ENCODE data around the gene ACKR4.
"Not testable (repeated sequence)": the region's sequence is repeated elsewhere in the genome, so short reads cannot be mapped to it uniquely, and the experiment has no call there.

The ACKR4 gene

GRCh38 chr3:132593241-132593946 lies 3.7 kb upstream of the ACKR4 start:
- Histone ChIP-seq H3K4me1 (ENCODE audit: control insufficient read depth, insufficient read depth, low read length) (peaks cover 4% of the 10 kb centered on the region), H3K27ac (ENCODE audit: insufficient read depth, low read depth, low read length, poor library complexity, severe bottlenecking) (no peak overlapping the region), H3K4me3 (ENCODE audit: insufficient read depth, low read depth, low read length) (no peak overlapping the region), H3K36me3 (ENCODE audit: control insufficient read depth, insufficient read depth, low read length) (no peaks in the 10 kb centered on the region), H3K9me3 (ENCODE audit: control insufficient read depth, low read length) (no peaks in the 10 kb centered on the region), H3K27me3 (ENCODE audit: control insufficient read depth, insufficient read depth, low read length, poor library complexity, severe bottlenecking) (no peaks in the 10 kb centered on the region)
- 83% methylated on average over 1 of the region's 1 CpG; no CpG with 5 or more reads in 1 of the 2 experiments for WGBS, 2 experiments

GRCh38 chr3:132593947-132594323 lies 3.1 kb upstream of the ACKR4 start:
- H3K36me3 ChIP-seq (ENCODE audit: control insufficient read depth, insufficient read depth, low read length), result no peaks in the 10 kb centered on the region
- no peaks in the 10 kb centered on the region for H3K27me3 ChIP-seq (ENCODE audit: control insufficient read depth, insufficient read depth, low read length, poor library complexity, severe bottlenecking)
- no peaks in the 10 kb centered on the region for H3K9me3 ChIP-seq (ENCODE audit: control insufficient read depth, low read length)
- no peak overlapping the region for H3K4me3 ChIP-seq (ENCODE audit: insufficient read depth, low read depth, low read length)
- 88 to 97% methylated on average over 1 to 3 of the region's 3 CpGs for WGBS, 2 experiments
- H3K4me1 ChIP-seq (ENCODE audit: control insufficient read depth, insufficient read depth, low read length), result peaks cover 4% of the 10 kb centered on the region
- H3K27ac ChIP-seq (ENCODE audit: insufficient read depth, low read depth, low read length, poor library complexity, severe bottlenecking), result no peak overlapping the region

GRCh38 chr3:132594498-132594897 lies 2.6 kb upstream of the ACKR4 start:
- H3K4me1 ChIP-seq (ENCODE audit: control insufficient read depth, insufficient read depth, low read length), result peaks cover 4% of the 10 kb centered on the region
- H3K27ac ChIP-seq (ENCODE audit: insufficient read depth, low read depth, low read length, poor library complexity, severe bottlenecking), result no peak overlapping the region

GRCh38 chr3:132595014-132595413 lies 2.1 kb upstream of the ACKR4 start:
- Histone ChIP-seq H3K27ac (ENCODE audit: insufficient read depth, low read depth, low read length, poor library complexity, severe bottlenecking) (peak overlapping the region; percentile 23), H3K27me3 (ENCODE audit: control insufficient read depth, insufficient read depth, low read length, poor library complexity, severe bottlenecking) (no peaks in the 10 kb centered on the region), H3K4me1 (ENCODE audit: control insufficient read depth, insufficient read depth, low read length) (peaks cover 4% of the 10 kb centered on the region), H3K9me3 (ENCODE audit: control insufficient read depth, low read length) (no peaks in the 10 kb centered on the region), H3K36me3 (ENCODE audit: control insufficient read depth, insufficient read depth, low read length) (no peaks in the 10 kb centered on the region), H3K4me3 (ENCODE audit: insufficient read depth, low read depth, low read length) (no peak overlapping the region)

More at GRCh38 chr3:132594498-132594897, 2.6 kb upstream of the ACKR4 start:
- no peaks in the 10 kb centered on the region for H3K36me3 ChIP-seq (ENCODE audit: control insufficient read depth, insufficient read depth, low read length)
- H3K27me3 ChIP-seq (ENCODE audit: control insufficient read depth, insufficient read depth, low read length, poor library complexity, severe bottlenecking), result no peaks in the 10 kb centered on the region
- H3K4me3 ChIP-seq (ENCODE audit: insufficient read depth, low read depth, low read length), result no peak overlapping the region
- no peaks in the 10 kb centered on the region for H3K9me3 ChIP-seq (ENCODE audit: control insufficient read depth, low read length)

GRCh38 chr3:132596326-132596725 lies 744 bp upstream of the ACKR4 start:
- Histone ChIP-seq H3K36me3 (ENCODE audit: control insufficient read depth, insufficient read depth, low read length) (no peaks in the 10 kb centered on the region), H3K4me3 (ENCODE audit: insufficient read depth, low read depth, low read length) (no peak overlapping the region), H3K27me3 (ENCODE audit: control insufficient read depth, insufficient read depth, low read length, poor library complexity, severe bottlenecking) (no peaks in the 10 kb centered on the region), H3K4me1 (ENCODE audit: control insufficient read depth, insufficient read depth, low read length) (peaks cover 4% of the 10 kb centered on the region), H3K27ac (ENCODE audit: insufficient read depth, low read depth, low read length, poor library complexity, severe bottlenecking) (no peak overlapping the region), H3K9me3 (ENCODE audit: control insufficient read depth, low read length) (no peaks in the 10 kb centered on the region)

- no peaks in the 10 kb centered on the region for H3K36me3 ChIP-seq (ENCODE audit: control insufficient read depth, insufficient read depth, low read length)
- H3K4me3 ChIP-seq (ENCODE audit: insufficient read depth, low read depth, low read length), result no peak overlapping the region
- no peak overlapping the region for H3K27ac ChIP-seq (ENCODE audit: insufficient read depth, low read depth, low read length, poor library complexity, severe bottlenecking)
- 100% methylated on average over 1 to 2 of the region's 2 CpGs for WGBS, 2 experiments
- H3K9me3 ChIP-seq (ENCODE audit: control insufficient read depth, low read length), result no peaks in the 10 kb centered on the region
- H3K4me1 ChIP-seq (ENCODE audit: control insufficient read depth, insufficient read depth, low read length), result peaks cover 4% of the 10 kb centered on the region
- no peaks in the 10 kb centered on the region for H3K27me3 ChIP-seq (ENCODE audit: control insufficient read depth, insufficient read depth, low read length, poor library complexity, severe bottlenecking)
Observed at GRCh38 chr3:132597660-132598059, 590 bp downstream of the ACKR4 start.

GRCh38 chr3:132598181-132598580 lies 1.1 kb downstream of the ACKR4 start:
- Histone ChIP-seq H3K36me3 (ENCODE audit: control insufficient read depth, insufficient read depth, low read length) (no peaks in the 10 kb centered on the region), H3K9me3 (ENCODE audit: control insufficient read depth, low read length) (no peaks in the 10 kb centered on the region), H3K4me1 (ENCODE audit: control insufficient read depth, insufficient read depth, low read length) (peaks cover 4% of the 10 kb centered on the region), H3K27ac (ENCODE audit: insufficient read depth, low read depth, low read length, poor library complexity, severe bottlenecking) (no peak overlapping the region), H3K27me3 (ENCODE audit: control insufficient read depth, insufficient read depth, low read length, poor library complexity, severe bottlenecking) (no peaks in the 10 kb centered on the region), H3K4me3 (ENCODE audit: insufficient read depth, low read depth, low read length) (no peak overlapping the region)
- WGBS, 2 experiments, result 95 to 99% methylated on average over 3 of the region's 3 CpGs

- H3K27ac ChIP-seq (ENCODE audit: insufficient read depth, low read depth, low read length, poor library complexity, severe bottlenecking); H3K4me1 ChIP-seq (ENCODE audit: control insufficient read depth, insufficient read depth, low read length); H3K27me3 ChIP-seq (ENCODE audit: control insufficient read depth, insufficient read depth, low read length, poor library complexity, severe bottlenecking); H3K9me3 ChIP-seq (ENCODE audit: control insufficient read depth, low read length); H3K4me3 ChIP-seq (ENCODE audit: insufficient read depth, low read depth, low read length); H3K36me3 ChIP-seq (ENCODE audit: control insufficient read depth, insufficient read depth, low read length): not testable (repeated sequence)
- WGBS, 2 experiments, result no CpG with 5 or more reads among the region's 1 CpG
Observed at GRCh38 chr3:132600614-132601013, 3.5 kb downstream of the ACKR4 start.

- no peaks in the 10 kb centered on the region for H3K27me3 ChIP-seq (ENCODE audit: control insufficient read depth, insufficient read depth, low read length, poor library complexity, severe bottlenecking)
- no peak overlapping the region for H3K27ac ChIP-seq (ENCODE audit: insufficient read depth, low read depth, low read length, poor library complexity, severe bottlenecking)
- no peak overlapping the region for H3K4me3 ChIP-seq (ENCODE audit: insufficient read depth, low read depth, low read length)
- no peaks in the 10 kb centered on the region for H3K36me3 ChIP-seq (ENCODE audit: control insufficient read depth, insufficient read depth, low read length)
- 82 to 85% methylated on average over 2 of the region's 2 CpGs for WGBS, 2 experiments
- H3K9me3 ChIP-seq (ENCODE audit: control insufficient read depth, low read length), result no peaks in the 10 kb centered on the region
- H3K4me1 ChIP-seq (ENCODE audit: control insufficient read depth, insufficient read depth, low read length), result no peaks in the 10 kb centered on the region
Observed at GRCh38 chr3:132605374-132605792, 8.3 kb downstream of the ACKR4 start.

- Histone ChIP-seq H3K27ac (ENCODE audit: insufficient read depth, low read depth, low read length, poor library complexity, severe bottlenecking) (no peak overlapping the region), H3K4me3 (ENCODE audit: insufficient read depth, low read depth, low read length) (no peak overlapping the region), H3K9me3 (ENCODE audit: control insufficient read depth, low read length) (no peaks in the 10 kb centered on the region), H3K4me1 (ENCODE audit: control insufficient read depth, insufficient read depth, low read length) (no peaks in the 10 kb centered on the region), H3K27me3 (ENCODE audit: control insufficient read depth, insufficient read depth, low read length, poor library complexity, severe bottlenecking) (no peaks in the 10 kb centered on the region), H3K36me3 (ENCODE audit: control insufficient read depth, insufficient read depth, low read length) (no peaks in the 10 kb centered on the region)
- WGBS, 2 experiments, result 83 to 100% methylated on average over 1 of the region's 1 CpG
Observed at GRCh38 chr3:132606085-132606484, 9.0 kb downstream of the ACKR4 start.

- H3K9me3 ChIP-seq (ENCODE audit: control insufficient read depth, low read length); H3K36me3 ChIP-seq (ENCODE audit: control insufficient read depth, insufficient read depth, low read length); H3K27me3 ChIP-seq (ENCODE audit: control insufficient read depth, insufficient read depth, low read length, poor library complexity, severe bottlenecking); H3K4me3 ChIP-seq (ENCODE audit: insufficient read depth, low read depth, low read length); H3K4me1 ChIP-seq (ENCODE audit: control insufficient read depth, insufficient read depth, low read length); H3K27ac ChIP-seq (ENCODE audit: insufficient read depth, low read depth, low read length, poor library complexity, severe bottlenecking): not testable (repeated sequence)
- 76 to 80% methylated on average over 8 of the region's 8 CpGs for WGBS, 2 experiments
Observed at GRCh38 chr3:132606620-132607019, 9.6 kb downstream of the ACKR4 start.

Measured in ectodermal cell (in vitro differentiated cells).